ENCODE results near the gene PIP5K1C. TPM values are rescaled to one million over a fixed set of nuclear protein-coding genes. Genes with fewer than 3 reads are reported as not detected.
"Not testable (repeated sequence)": the region's sequence is repeated elsewhere in the genome, so short reads cannot be mapped to it uniquely, and the experiment has no call there.

The PIP5K1C gene
- polyA plus RNA-seq, 10 donors: 16.4 to 25.5 (median 20.7) TPM

DNA sequence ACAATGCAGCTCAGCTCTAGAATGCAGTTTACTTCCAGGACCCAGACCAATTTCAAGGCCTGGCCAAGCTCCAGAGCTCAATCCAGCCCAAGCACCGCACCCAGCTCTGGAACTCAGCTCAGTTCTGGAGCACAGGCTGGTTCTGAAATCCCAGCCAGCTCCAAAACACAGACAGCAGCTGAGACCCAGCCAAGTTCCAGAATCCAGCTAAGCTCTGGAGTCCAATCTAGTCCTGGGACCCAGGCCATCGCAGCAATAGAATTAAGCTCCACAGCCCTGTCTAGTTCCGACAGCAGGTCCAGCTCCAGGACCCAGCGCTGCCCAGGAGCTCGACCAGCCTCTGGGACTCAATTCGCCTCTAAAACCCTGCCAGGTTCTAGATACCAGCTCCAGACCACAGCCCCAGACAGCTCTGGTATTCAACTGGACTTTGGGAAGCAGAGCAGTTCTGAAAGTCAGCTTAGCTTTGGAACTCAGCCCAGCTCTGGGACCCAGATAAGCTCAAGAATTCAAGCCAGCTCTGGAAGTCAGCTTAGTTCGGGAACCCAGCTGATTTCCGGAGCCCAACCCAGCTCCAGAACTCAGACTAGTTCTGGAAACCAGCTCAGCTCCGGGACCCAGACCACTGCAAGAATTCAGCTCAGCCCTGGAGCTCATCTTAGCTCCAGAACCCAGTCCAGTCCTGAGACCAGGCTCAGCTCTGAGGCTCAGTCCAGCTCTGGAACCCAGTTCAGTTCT is 108.2 kb downstream of the PIP5K1C start:
- DNase-seq: peak in 1 of 3 donors; percentile 0

GRCh38 chr19:3590991-3591659 is 109.1 kb downstream of the PIP5K1C start:
- no peak for DNase-seq

DNA sequence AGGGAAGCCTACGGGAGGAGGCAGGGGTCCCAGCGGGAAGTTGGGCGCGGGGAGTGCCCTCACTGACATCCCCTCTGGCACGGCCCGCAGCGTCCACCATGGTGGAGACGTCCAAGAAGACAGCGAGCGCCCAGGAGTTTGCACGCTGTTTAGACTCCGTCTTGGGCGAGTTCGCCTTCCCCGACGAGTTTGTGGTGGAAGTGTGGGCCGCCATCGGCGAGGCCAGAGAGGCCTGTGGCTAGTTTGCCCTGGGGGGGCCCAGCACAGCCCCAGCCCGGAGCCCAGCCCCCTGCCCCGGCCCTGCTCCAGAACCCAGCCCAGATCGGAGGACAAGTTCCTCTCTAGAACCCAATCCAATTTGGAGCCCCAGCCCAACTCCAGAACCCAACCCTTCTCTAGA is 110.3 kb downstream of the PIP5K1C start:
- no peak for DNase-seq

GRCh38 chr19:3589439-3589838 is 110.8 kb downstream of the PIP5K1C start:
- DNase-seq: no peak

- DNase-seq: no peak
Observed at GRCh38 chr19:3586707-3587346, 113.4 kb downstream of the PIP5K1C start.

GRCh38 chr19:3586127-3586626 is 114.1 kb downstream of the PIP5K1C start:
- DNase-seq: no peak

- no peak for DNase-seq
Observed at GRCh38 chr19:3585301-3586126, 114.8 kb downstream of the PIP5K1C start, which contains the start of gene GIPC3. Gene GIPC3, plus strand, starts transcription at chr19:3585478. Its CDS starts 120 bp downstream, at chr19:3585598.

GRCh38 chr19:3584036-3584802 is 116.0 kb downstream of the PIP5K1C start:
- DNase-seq: not testable (repeated sequence)

- not testable (repeated sequence) for DNase-seq
Observed at GRCh38 chr19:3581792-3582191, 118.5 kb downstream of the PIP5K1C start.

Other genes starting within 250 kb of the PIP5K1C start
- gene SMIM24, start 219.9 kb downstream of the PIP5K1C start, polyA plus RNA-seq (ENCODE audit: insufficient read length in 10 of 10): under 1 TPM in 4 of 10 donors, not detected in 6; 0.15 to 0.99 (median 0.45) TPM
- not detected for gene SMIM44, start 217.0 kb downstream of the PIP5K1C start, polyA plus RNA-seq (ENCODE audit: insufficient read length in 10 of 10)
- gene DOHH, start 199.8 kb downstream of the PIP5K1C start, polyA plus RNA-seq (ENCODE audit: insufficient read length in 10 of 10): 10 to 100 TPM in 1 of 10 donors, 1 to 10 TPM in 9; 3.8 to 10.0 (median 5.7) TPM
- 10 to 100 TPM; 24.6 to 34.3 (median 27.1) TPM for gene FZR1, start 194.2 kb downstream of the PIP5K1C start, polyA plus RNA-seq (ENCODE audit: insufficient read length in 10 of 10)
- 1 to 10 TPM; 2.1 to 4.4 (median 2.7) TPM for gene TEKTIP1, start 161.3 kb downstream of the PIP5K1C start, polyA plus RNA-seq (ENCODE audit: insufficient read length in 10 of 10)
- gene MFSD12, start 142.9 kb downstream of the PIP5K1C start, polyA plus RNA-seq (ENCODE audit: insufficient read length in 10 of 10): 10 to 100 TPM; 21.7 to 34.5 (median 25.9) TPM
- 10 to 100 TPM; 28.2 to 43.6 (median 34.7) TPM for gene HMG20B, start 127.5 kb downstream of the PIP5K1C start, polyA plus RNA-seq (ENCODE audit: insufficient read length in 10 of 10)
- 1 to 10 TPM; 1.2 to 2.1 (median 1.6) TPM for gene GIPC3, start 115.0 kb downstream of the PIP5K1C start, polyA plus RNA-seq (ENCODE audit: insufficient read length in 10 of 10)
- 1 to 10 TPM; 1.2 to 3.7 (median 1.7) TPM for gene TBXA2R, start 93.6 kb downstream of the PIP5K1C start, polyA plus RNA-seq (ENCODE audit: insufficient read length in 10 of 10)
- gene CACTIN, start 73.7 kb downstream of the PIP5K1C start, polyA plus RNA-seq (ENCODE audit: insufficient read length in 10 of 10): 10 to 100 TPM; 15.3 to 21.8 (median 17.1) TPM
- 1 to 10 TPM in 1 of 10 donors, under 1 TPM in 8, not detected in 1; 0.44 to 1.1 (median 0.62) TPM for gene TJP3, start 7.9 kb upstream of the PIP5K1C start, polyA plus RNA-seq (ENCODE audit: insufficient read length in 10 of 10)
- gene APBA3, start 61.2 kb upstream of the PIP5K1C start, polyA plus RNA-seq (ENCODE audit: insufficient read length in 10 of 10): 10 to 100 TPM in 9 of 10 donors, 1 to 10 TPM in 1; 9.3 to 14.2 (median 11.8) TPM
- gene MRPL54, start 62.2 kb upstream of the PIP5K1C start, polyA plus RNA-seq (ENCODE audit: insufficient read length in 10 of 10): 10 to 100 TPM; 16.5 to 32.1 (median 26.9) TPM
- under 1 TPM in 1 of 10 donors, not detected in 9; 0.07 TPM for gene RAX2, start 71.8 kb upstream of the PIP5K1C start, polyA plus RNA-seq (ENCODE audit: insufficient read length in 10 of 10)
- 1 to 10 TPM in 7 of 10 donors, under 1 TPM in 3; 0.31 to 2.1 (median 1.1) TPM for gene MATK, start 85.9 kb upstream of the PIP5K1C start, polyA plus RNA-seq (ENCODE audit: insufficient read length in 10 of 10)
- under 1 TPM in 4 of 10 donors, not detected in 6; 0.27 to 0.52 (median 0.29) TPM for gene ZFR2, start 168.6 kb upstream of the PIP5K1C start, polyA plus RNA-seq (ENCODE audit: insufficient read length in 10 of 10)
- gene ATCAY, start 180.2 kb upstream of the PIP5K1C start, polyA plus RNA-seq (ENCODE audit: insufficient read length in 10 of 10): 1 to 10 TPM in 3 of 10 donors, under 1 TPM in 7; 0.16 to 1.4 (median 0.71) TPM
- gene NMRK2, start 232.6 kb upstream of the PIP5K1C start, polyA plus RNA-seq (ENCODE audit: insufficient read length in 10 of 10): 100 to 1,000 TPM; 180 to 275 (median 255) TPM

All from muscle of back (tissue), 11 donors.